C4-2B (cell line): ENCODE results near the gene TRAPPC12.
"Not testable (repeated sequence)": the region's sequence is repeated elsewhere in the genome, so short reads cannot be mapped to it uniquely, and the experiment has no call there.

Source experiments
- ZFX ChIP-seq: fragments of 450-650 bp; IDR thresholded peaks from 2 replicates; pipeline ENCODE4 v1.6.1; 2017
- TF ChIP-seq, protein P1 (sequence below): fragments of 450-650 bp; conservative IDR thresholded peaks from 2 replicates; pipeline ENCODE4 v1.5.1; 2017; ENCODE audit warnings: mild to moderate bottlenecking

DNA sequence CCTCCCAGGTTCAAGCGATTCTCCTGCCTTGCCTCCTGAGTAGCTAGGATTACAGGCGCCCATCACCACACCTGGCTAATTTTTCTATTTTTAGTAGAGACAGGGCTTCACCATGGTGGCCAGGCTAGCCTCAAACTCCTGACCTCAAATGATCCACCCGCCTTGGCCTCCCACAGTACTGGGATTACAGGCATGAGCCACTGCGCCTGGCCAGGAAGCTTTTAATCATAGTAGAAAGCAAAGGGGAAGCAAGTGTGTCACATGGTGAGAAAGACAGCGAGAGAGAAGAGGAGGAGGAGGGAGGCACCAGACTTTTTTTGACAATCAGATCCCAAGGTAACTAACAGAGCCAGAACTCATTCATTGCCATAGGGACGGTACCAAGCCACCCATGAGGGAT is 67.7 kb downstream of the TRAPPC12 start:
- TF ChIP-seq, protein P1, sequence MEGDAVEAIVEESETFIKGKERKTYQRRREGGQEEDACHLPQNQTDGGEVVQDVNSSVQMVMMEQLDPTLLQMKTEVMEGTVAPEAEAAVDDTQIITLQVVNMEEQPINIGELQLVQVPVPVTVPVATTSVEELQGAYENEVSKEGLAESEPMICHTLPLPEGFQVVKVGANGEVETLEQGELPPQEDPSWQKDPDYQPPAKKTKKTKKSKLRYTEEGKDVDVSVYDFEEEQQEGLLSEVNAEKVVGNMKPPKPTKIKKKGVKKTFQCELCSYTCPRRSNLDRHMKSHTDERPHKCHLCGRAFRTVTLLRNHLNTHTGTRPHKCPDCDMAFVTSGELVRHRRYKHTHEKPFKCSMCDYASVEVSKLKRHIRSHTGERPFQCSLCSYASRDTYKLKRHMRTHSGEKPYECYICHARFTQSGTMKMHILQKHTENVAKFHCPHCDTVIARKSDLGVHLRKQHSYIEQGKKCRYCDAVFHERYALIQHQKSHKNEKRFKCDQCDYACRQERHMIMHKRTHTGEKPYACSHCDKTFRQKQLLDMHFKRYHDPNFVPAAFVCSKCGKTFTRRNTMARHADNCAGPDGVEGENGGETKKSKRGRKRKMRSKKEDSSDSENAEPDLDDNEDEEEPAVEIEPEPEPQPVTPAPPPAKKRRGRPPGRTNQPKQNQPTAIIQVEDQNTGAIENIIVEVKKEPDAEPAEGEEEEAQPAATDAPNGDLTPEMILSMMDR = not testable (repeated sequence)
- not testable (repeated sequence) for TF ChIP-seq ZFX
